RWPE1 (cell line): ENCODE measurements around the gene QRFP.

Experiments used
- CTCF ChIA-PET: fragments of 350-600 bp; sonication (Branson Sonifier 250); formaldehyde crosslinking; extraction: SDS; loops from one replicate; lab custom pipeline; 2021; lab: Yijun Ruan, JAX
- POLR2A ChIA-PET: fragments of 400-600 bp; formaldehyde crosslinking; extraction: SDS; loops from one replicate; lab custom pipeline; 2020; ENCODE audit warnings: antibody characterized with exemption; ENCODE audit not compliant: low non-redundant PET; lab: Yijun Ruan, JAX
- DNase-seq: peaks from one replicate; pipeline ENCODE4 v3.0.0; 2012; ENCODE audit warnings: low spot score
- H3K27ac ChIP-seq: fragments of 450-650 bp; 2 replicates; pipeline ENCODE4 v1.5.1; 2017
- CTCF ChIP-seq: fragments of 450-650 bp; conservative IDR thresholded peaks from 2 replicates; pipeline ENCODE4 v1.5.1; 2017; ENCODE audit warnings: low read depth, mild to moderate bottlenecking

QRFP gene

GRCh38 chr9:130923611-130924447 is 27.2 kb upstream of the QRFP start:
- POLR2A ChIA-PET, result no interaction called here
- H3K27ac ChIP-seq, result no peak overlapping the region
- no peak for DNase-seq
- CTCF ChIA-PET, result no interaction called here
- TF ChIP-seq CTCF, result no peak

GRCh38 chr9:130922893-130923610 is 26.4 kb upstream of the QRFP start:
- no peak overlapping the region for H3K27ac ChIP-seq
- no peak for DNase-seq
- no peak for TF ChIP-seq CTCF
- ChIA-PET POLR2A (no interaction called here), CTCF (interaction anchor here (0.6 to 0.8 kb wide), 2 partner anchors 9 to 124 kb away, joined by 3 read pairs; no protein-coding TSS in a partner anchor)

DNA sequence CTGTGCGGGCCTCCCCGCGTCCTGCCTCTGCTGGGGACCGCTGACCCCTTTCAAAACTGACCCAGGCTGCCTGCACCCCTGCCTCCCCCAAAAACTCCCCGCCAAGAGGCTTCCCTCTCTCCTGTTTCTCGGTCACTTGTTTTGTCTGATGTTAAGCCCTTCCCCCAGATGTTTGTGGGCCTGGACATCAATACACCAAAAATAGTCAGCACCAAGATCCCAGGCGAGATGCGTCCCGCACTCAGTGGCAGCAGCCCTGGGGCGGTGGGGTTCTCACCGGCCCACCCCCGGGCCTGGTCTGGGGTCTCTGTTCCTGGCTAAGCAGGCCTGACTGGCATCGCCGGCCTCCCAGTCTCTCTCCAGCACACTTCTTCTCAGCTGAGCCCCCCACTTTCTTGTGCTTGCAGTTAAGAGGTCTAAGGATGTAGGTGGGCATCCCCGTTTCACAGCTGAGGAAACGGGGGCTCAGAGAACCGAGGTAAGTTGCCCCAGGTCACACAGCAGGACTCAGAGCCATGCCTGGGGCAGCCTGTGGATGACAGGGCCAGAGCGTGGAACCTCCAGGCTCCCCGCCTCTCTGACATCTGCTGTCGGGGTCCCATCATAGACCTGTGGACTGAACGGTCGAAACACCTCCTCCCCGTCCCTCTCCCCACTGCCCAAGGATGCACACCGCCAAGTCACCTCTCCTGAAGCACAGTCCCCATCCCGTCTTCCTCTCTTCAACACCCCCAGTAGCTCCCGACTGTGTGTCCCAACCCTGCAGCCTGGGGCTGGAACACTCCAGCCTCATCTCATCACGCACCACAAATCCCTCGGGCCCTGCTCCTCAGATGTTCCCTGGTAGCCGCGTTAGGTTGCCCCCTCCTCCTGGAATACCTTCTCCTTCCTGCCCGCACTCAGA is 25.6 kb upstream of the QRFP start:
- ChIA-PET CTCF (interaction anchor here (0.5 to 1.0 kb wide), 4 partner anchors 9 to 652 kb away, joined by 3 to 4 read pairs (median 3); no protein-coding TSS in a partner anchor), POLR2A (no interaction called here)
- TF ChIP-seq CTCF, result no peak

GRCh38 chr9:130921300-130921988 is 24.8 kb upstream of the QRFP start:
- ChIA-PET CTCF (interaction anchor here (0.5 to 1.0 kb wide), 3 partner anchors 27 to 653 kb away, joined by 3 to 4 read pairs (median 3); no protein-coding TSS in a partner anchor), POLR2A (no interaction called here)
- no peak overlapping the region for H3K27ac ChIP-seq
- TF ChIP-seq CTCF, result no peak
- no peak for DNase-seq

More for the DNA sequence above, 25.6 kb upstream of the QRFP start:
- no peak for DNase-seq
- H3K27ac ChIP-seq, result no peak overlapping the region

GRCh38 chr9:130920762-130921299 is 24.2 kb upstream of the QRFP start:
- no peak for TF ChIP-seq CTCF
- no peak for DNase-seq
- H3K27ac ChIP-seq, result no peak overlapping the region
- CTCF ChIA-PET, result no interaction called here
- POLR2A ChIA-PET, result no interaction called here
